PFSK-1 (cell line): Measurements from ENCODE around the gene ADD1.

Source experiments
- FOXP2 ChIP-seq: optimal IDR thresholded peaks from 2 replicates; pipeline ENCODE3; 2011; ENCODE audit warnings: borderline replicate concordance, control low read depth, inconsistent platforms; ENCODE audit not compliant: insufficient read depth; ENCODE audit errors: extremely low read length, extremely low read depth
- POLR2AphosphoS5 ChIP-seq: IDR thresholded peaks from 2 replicates; pipeline ENCODE4 v1.6.1; 2012; ENCODE audit warnings: low read depth, mild to moderate bottlenecking, control low read depth, low read length, moderate library complexity
- REST ChIP-seq, 2 experiments: IDR thresholded peaks; 2 replicates each; pipeline versions ENCODE4 v1.6.1 to v1.8.0; 2011 to 2012; ENCODE audit warnings: low read depth in 2 of 2, low read length in 2 of 2, control low read depth in 1 of 2, inconsistent platforms in 1 of 2, mild to moderate bottlenecking in 1 of 2, moderate library complexity in 1 of 2; ENCODE audit not compliant: insufficient read depth in 1 of 2
- SIN3A ChIP-seq: IDR thresholded peaks from 2 replicates; pipeline ENCODE4 v1.6.1; 2012; ENCODE audit warnings: mild to moderate bottlenecking, low read length, moderate library complexity, borderline replicate concordance; ENCODE audit not compliant: insufficient read depth
- TAF1 ChIP-seq: IDR thresholded peaks from 2 replicates; pipeline ENCODE4 v1.6.1; 2012; ENCODE audit warnings: low read length, control low read depth, borderline replicate concordance; ENCODE audit not compliant: insufficient read depth

Gene ADD1

GRCh38 chr4:2822461-2823300 lies 21.0 kb upstream of the ADD1 start:
- no peak for TF ChIP-seq REST (IDR thresholded peaks at IDR 0.05; ENCODE audit: insufficient read depth in 1 of 2, low read depth in 2 of 2, low read length in 2 of 2)
- no peak for TF ChIP-seq POLR2AphosphoS5
- TF ChIP-seq FOXP2, result no peak
- no peak for TF ChIP-seq TAF1
- no peak for TF ChIP-seq SIN3A

GRCh38 chr4:2823301-2823670 lies 20.4 kb upstream of the ADD1 start:
- TF ChIP-seq TAF1 (no peak), SIN3A (no peak), REST (IDR thresholded peaks at IDR 0.05; ENCODE audit: insufficient read depth in 1 of 2, low read depth in 2 of 2, low read length in 2 of 2) (no peak), POLR2AphosphoS5 (no peak), FOXP2 (no peak)

- no peak for TF ChIP-seq FOXP2
- TF ChIP-seq SIN3A, result no peak
- no peak for TF ChIP-seq REST (IDR thresholded peaks at IDR 0.05; ENCODE audit: insufficient read depth in 1 of 2, low read depth in 2 of 2, low read length in 2 of 2)
- no peak for TF ChIP-seq POLR2AphosphoS5
- TF ChIP-seq TAF1, result no peak
Measured at GRCh38 chr4:2823671-2824328, 19.8 kb upstream of the ADD1 start.

- TF ChIP-seq POLR2AphosphoS5, result no peak
- no peak for TF ChIP-seq SIN3A
- TF ChIP-seq TAF1, result no peak
- no peak for TF ChIP-seq REST (IDR thresholded peaks at IDR 0.05; ENCODE audit: insufficient read depth in 1 of 2, low read depth in 2 of 2, low read length in 2 of 2)
- TF ChIP-seq FOXP2, result no peak
Measured at GRCh38 chr4:2824329-2824835, 19.3 kb upstream of the ADD1 start.
